ENCODE results near the gene TANGO6.
A peak's percentile ranks its signal among the peaks of the same experiment; 100 is the strongest.

The TANGO6 gene

GRCh38 chr16:69064124-69064763, 220.9 kb downstream of the TANGO6 start:
- no peak for DNase-seq

GRCh38 chr16:69064764-69065313, 221.5 kb downstream of the TANGO6 start:
- DNase-seq, result no peak

- no peak for DNase-seq
Observed at GRCh38 chr16:69069504-69069903, 226.2 kb downstream of the TANGO6 start.

GRCh38 chr16:69071036-69071435, 227.7 kb downstream of the TANGO6 start:
- DNase-seq, result no peak

- no peak for DNase-seq
Observed at GRCh38 chr16:69072640-69072974, 229.3 kb downstream of the TANGO6 start.

GRCh38 chr16:69073181-69073702, 229.9 kb downstream of the TANGO6 start:
- DNase-seq, result peak in 1 of 3 donors; percentile 24

DNA sequence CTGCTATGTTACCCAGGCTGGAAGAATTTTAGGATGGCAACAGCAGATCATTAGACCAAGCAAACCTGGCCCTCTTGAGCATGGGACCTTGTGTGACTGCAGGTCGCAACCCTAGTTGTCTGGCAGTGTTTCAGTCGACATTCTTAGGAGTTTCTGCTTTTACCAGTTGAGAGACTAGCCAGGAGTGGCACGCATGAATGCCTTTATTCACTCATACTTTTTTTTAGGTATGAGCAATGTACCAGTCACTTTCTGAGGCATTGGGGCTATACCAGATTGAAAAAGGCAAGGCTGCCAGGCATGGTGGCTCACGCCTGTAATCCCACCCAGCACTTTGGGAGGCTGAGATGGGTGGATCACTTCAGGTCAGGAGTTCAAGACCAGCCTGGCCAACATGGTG, 233.9 kb downstream of the TANGO6 start:
- no peak for DNase-seq

- DNase-seq, result no peak
Observed at GRCh38 chr16:69078073-69078472, 234.7 kb downstream of the TANGO6 start.

GRCh38 chr16:69079697-69080096, 236.4 kb downstream of the TANGO6 start:
- DNase-seq, result no peak

GRCh38 chr16:69083306-69083941, 240.1 kb downstream of the TANGO6 start:
- DNase-seq, result no peak

DNA sequence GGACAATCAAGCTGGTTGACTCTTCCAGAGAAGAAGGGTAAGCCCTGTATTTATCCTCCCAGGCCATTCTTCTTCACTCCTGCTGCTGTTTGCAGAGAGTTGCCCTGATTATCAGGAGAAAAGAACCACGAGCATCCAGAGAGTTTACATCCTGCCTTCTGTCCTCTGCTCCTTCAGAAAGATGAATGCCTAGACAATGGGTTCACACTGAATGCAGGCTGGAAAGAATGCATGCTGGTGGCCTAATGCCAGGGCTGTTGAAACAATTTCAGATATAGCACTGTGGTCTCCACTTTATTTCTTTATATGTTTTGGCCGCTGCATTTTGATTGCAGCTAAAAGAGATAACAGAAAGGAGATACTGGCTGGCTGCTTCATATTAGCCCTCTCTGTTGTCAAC, 241.0 kb downstream of the TANGO6 start:
- no peak for DNase-seq

GRCh38 chr16:69085032-69085695, 241.8 kb downstream of the TANGO6 start:
- DNase-seq, result no peak

GRCh38 chr16:69087161-69087581, 243.8 kb downstream of the TANGO6 start:
- no peak for DNase-seq

DNA sequence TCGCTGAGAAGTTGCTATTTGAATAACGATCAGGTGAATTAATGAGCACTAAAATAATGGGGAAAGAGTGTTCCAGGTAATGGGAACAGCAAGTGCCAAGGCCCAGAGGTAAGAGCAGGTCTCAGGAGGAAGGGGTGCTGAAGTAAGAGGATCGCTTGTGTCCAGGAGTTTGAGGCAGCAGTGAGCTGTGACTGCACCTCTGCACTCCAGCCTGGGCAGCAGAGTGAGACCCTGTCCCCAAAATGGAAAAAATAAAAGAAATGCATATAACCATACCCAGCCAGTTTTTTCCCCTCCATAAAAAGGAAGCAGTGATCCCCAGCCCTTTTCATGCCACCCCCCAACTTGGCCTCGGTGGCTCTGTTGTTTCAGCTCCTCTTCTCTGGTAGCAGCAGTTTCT, 245.4 kb downstream of the TANGO6 start:
- no peak for DNase-seq

DNA sequence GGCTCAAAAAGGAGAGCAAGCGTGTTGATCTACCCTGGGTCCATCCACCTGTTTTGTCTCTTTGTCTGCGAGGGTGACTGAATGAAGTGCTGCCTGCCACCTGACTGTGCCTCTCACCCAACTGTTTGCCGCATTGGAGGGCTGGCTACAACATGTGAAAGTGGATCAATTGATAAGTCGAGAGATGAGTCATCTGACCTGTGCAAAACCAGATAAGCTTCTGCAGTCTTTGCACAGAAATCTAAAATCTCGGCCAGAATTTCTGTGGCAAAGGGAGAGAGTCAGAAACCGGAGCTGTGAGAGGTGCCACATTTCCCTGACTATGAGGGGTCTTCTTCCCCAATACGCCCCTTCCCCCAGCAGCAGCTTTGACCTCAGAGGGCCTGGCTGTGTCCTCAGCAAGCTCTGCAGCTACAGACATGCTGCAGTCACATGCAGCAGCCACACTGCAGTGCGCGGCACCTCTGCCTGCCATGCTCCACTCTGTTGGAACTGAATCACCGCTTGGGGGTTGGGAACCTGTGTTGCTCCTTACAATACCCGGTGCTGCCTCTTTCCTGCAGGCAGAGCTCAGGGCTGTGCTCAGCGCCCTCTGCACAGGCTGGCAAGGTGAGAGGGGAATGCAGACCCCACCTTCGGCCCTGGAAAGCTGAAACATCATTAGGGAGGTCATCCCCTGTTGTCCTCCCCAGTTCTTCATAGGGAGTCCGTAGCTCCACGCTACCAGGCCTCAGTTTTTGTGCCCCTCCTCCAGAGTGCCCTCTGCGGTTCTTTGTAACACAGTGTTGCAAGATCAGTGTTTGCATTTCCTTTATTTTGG, 246.0 kb downstream of the TANGO6 start:
- no peak for DNase-seq

DNA sequence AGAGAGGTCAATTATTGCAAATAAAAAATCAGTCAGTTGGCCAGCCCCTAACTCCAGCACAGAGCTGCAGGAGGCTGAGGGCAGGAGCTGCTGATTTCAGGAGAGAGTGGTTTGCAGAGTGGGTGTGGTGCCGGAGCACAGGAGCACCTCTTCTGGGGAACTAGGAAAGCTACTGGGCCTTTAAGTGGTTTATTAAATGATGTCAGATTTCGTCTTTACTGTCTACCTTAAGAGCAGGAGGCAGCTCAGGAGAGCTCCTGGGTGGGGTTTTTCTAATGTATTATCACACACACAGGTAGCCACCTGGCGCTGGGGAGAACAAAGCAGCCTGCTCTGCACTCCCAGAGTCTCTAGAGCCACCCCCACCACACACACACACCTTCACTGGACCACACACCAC, 250.6 kb downstream of the TANGO6 start:
- DNase-seq, result no peak

GRCh38 chr16:69094501-69094900, 251.2 kb downstream of the TANGO6 start:
- DNase-seq, result peak; percentile 53 to 62 (median 62)

- no peak for DNase-seq
Observed at GRCh38 chr16:69095193-69095592, 251.9 kb downstream of the TANGO6 start.

DNA sequence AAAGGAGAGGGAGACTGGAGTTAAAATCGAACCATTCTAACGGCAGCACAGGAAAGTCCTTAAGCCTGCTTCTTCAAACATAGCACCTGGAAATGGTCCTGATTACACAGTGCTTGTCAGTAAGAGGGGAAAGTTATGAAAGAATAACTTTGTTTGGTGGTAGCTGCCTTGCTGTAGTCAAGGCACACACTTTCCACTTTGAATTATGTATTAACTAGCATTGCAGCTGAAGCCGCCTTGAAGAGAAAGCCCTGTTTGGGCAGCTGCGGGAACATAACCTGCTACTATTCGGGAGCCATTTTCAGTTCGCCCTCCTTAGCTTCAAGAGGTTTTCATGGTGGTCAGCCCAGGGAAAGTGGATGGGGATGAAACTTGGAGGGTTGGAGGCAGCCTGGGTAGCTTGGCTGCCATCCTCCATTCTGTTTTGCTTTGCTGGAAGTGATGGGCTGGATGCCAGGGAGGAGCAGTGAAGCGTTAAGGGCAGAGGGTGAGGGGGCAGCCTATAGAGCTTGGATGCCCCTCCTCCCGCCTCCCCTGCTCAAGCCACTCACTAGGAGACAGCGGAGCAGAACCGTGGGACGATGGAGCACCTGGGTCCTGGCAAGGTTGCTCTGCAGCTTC, 256.9 kb downstream of the TANGO6 start:
- no peak for DNase-seq

- DNase-seq, result peak; percentile 29 to 79 (median 56)
Observed at GRCh38 chr16:69105501-69106361, 262.4 kb downstream of the TANGO6 start, which contains the start of gene HAS3. Gene HAS3 (plus strand): TSS chr16:69105653. CDS start chr16:69109396, 3,743 bp downstream.

All from suppressor macrophage treated with lipopolysaccharide for 1 hour (primary cell).